HL-60 (cell line): Measurements from ENCODE around the gene TENM3.

Source experiments
- CTCF ChIP-seq: IDR thresholded peaks from one replicate; pipeline ENCODE4 v1.5.1; 2011; ENCODE audit warnings: low read length, control low read depth, inconsistent platforms; ENCODE audit not compliant: insufficient read depth
- GABPA ChIP-seq: IDR thresholded peaks from 2 replicates; pipeline ENCODE4 v1.6.1; 2012; ENCODE audit warnings: low read depth
- SPI1 ChIP-seq: IDR thresholded peaks from 2 replicates; pipeline ENCODE4 v1.6.1; 2012; ENCODE audit warnings: low read depth, mild to moderate bottlenecking, borderline replicate concordance

- no peak for TF ChIP-seq CTCF
- TF ChIP-seq GABPA, result no peak
- no peak for TF ChIP-seq SPI1
These were observed 521.4 kb downstream of the TENM3 start for GRCh38 chr4:182764642-182765041.
